CD4-positive, alpha-beta T cell treated with Interleukin-12 subunit alpha and Interleukin-12 subunit beta, for 1 hour (primary cell): ENCODE measurements around the gene TAF3.

Source experiments
- DNase-seq: peaks from one replicate; pipeline ENCODE4 v3.0.0-alpha.2; 2020

The TAF3 gene

DNA sequence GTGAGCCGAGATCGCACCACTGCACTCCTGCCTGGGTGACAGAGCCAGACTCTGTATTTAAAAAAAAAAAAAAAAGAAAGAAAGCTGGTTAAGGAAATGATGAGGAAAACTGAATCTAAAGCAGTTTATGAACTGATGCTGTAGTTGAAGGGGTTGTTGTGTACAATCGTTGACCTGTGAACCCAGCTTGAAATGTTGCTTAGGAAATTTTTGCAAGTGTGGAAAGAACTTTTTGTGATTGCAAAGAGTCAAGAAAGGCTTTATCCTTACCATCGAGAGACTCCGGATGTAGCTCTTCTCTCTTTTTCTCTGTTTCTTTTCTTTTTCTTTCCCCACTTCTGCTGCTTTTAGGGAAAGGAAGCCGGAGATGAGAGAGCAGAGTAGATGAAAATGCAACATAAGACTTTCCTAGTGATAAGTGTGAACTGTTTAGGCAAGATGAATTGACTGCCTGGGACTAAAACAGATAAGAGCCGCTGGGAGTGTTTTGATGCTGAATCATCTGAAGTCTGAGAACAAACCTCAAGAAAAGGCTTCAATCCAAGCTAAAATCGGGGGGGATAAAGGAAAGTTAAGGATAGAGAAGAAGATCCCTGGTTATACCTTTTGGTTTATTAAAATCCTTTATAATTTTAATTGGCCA is 69.0 kb downstream of the TAF3 start:
- no peak for DNase-seq

DNA sequence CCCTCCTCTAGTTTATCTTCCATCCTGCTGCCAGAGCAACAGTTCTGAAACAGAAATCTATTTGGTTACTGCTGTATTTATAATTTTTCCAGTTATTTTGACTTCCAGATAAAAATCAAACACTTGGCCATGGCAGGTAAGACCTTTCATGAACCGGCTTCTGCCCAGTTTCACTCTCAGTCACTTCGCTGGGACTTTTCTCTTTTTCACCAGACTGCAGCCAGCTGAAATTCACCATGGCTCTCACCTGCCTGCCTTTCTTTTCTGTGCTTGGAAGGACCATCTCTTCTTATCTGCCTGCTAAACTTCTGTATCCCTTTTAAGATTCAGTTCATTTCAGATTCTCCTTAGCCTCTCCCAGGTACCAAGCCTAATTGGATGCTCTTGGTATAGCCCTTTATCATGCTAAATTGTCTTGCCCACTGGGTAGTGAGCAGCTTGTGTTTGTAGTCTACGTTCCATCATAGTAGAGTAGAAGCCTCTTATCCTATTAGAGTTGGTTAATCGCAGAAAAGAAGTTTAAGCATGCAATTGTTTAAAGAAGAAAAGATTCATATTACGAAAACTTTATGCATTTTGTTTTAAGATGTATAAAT is 71.7 kb downstream of the TAF3 start:
- no peak for DNase-seq

DNA sequence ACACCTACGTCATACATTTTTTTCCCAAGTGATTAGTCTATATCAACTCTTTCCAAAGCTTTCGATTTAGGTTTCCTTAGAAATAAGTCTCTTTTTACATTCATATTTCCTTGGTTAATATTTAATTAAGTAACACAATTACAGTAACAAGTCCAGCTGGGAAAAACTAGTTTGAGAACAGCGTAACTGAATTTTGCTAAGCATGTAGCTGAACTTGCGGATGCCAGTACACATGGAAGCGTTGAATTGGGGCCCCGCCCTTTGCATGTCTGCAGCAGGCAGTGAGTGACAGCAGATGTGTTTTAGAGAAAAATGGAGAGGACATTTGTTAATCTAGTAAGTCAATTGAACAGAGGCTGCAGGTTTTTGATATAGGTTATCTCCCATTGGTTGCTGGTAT is 72.5 kb downstream of the TAF3 start:
- DNase-seq: no peak

DNA sequence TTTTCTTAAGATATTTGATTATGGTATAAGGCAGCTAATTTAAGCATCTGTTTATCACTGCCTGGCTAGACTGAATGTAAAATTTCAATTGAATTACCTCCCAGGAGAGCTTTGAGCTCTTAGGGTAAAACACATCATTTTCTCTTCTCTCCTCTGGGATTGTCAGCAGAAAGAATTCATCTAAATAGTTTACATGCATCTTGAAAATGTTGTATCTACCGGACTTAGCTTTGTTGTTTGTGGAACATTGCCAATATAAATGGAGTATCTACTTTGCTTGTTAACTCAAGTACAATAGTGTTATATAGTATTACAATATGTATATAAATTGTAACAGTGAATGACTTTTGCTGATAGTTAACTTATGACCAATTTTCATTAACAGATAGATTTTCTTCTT is 73.3 kb downstream of the TAF3 start:
- DNase-seq: no peak

DNA sequence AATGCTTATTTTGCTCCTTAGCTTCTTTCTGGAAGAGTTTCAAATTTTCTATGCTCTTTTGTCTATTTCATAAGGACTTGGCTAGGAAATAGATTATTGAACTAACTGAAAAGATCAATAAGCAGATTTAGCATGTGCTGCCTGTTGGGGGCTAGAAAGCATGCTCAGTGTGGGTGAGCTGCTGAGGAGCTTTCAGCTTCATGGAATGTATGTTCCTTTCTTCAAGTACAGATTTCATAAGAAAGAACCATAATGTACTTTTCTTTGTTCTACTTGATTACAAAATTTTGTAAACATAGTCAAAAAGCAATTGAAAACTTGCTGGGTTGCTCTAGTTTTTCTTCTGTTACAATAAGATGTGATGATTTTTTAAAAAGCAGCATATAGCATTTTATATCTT is 73.8 kb downstream of the TAF3 start:
- DNase-seq: no peak

DNA sequence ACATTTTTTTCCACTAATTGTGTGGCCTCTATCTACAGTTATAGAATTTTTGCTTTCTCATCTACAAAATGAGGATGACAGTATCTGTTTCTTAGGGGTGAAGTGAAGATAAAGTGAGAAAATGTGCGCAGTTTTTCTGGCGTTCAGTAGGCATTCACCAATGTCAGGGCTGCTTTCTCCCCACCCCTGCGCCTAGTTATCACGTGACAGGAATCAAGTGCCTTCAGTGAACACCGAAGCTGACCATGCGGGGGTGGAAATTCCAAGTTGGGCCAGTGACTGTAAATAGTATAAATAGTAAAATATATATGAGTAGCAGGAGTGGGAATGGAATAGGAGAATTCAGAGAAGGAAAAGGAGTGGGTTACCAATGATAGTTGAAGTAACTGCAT is 77.4 kb downstream of the TAF3 start:
- no peak for DNase-seq

DNA sequence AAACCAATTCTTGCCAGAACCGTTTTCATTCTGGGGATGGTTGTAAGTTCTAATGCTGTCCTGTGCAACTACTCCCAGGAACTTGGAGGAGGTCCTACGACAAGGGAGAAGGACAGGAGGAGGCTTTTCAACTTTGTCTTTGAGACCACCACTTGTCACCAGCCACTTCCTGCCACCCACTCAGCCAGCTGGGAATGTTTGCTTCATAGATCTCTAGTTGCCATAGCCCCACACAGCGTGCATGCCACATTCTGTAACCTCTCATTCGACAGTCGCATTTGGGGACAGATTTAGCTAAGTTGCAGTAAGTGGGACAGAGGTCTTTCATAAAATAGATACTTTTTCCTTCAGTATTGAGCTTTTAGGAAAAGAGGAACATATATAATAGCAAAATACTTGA is 78.0 kb downstream of the TAF3 start:
- DNase-seq: no peak

DNA sequence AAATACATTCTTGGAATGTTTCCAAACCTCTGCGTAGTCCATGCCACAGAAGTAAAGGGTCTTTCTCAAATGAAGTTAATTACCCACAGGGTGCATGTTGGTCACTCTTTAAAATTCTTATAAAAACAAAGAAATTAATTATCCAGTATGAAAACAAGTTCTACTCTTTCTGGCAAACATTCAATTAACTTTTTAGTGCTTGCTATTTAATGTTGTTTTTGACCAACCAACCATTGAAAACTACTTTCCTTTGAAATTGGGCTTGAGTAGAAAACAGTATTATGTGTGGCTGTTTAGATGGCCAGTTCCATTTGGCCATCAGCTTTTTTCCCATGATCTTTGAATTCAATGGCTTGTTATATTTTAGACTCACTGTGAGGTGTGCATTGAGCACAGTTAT is 83.0 kb downstream of the TAF3 start:
- DNase-seq: no peak

DNA sequence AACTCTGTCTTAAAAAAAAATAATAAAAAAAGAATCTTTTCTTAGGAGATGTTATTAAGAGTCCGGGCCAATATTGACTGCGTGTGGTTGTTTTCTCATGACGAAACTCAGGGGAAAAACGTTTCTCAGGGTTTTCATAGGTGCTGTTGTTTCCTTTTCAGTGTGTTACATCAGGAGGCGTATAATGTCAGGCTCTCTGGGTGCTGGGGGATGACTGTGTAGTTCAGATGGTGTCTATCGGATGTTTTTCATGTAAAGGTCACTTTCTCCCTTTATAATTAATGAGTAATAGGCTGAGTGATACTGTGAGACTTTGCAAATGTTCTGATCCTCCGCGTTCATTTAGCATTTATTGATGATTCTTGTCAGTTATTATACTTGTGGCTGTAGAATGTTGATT is 84.1 kb downstream of the TAF3 start:
- no peak for DNase-seq

DNA sequence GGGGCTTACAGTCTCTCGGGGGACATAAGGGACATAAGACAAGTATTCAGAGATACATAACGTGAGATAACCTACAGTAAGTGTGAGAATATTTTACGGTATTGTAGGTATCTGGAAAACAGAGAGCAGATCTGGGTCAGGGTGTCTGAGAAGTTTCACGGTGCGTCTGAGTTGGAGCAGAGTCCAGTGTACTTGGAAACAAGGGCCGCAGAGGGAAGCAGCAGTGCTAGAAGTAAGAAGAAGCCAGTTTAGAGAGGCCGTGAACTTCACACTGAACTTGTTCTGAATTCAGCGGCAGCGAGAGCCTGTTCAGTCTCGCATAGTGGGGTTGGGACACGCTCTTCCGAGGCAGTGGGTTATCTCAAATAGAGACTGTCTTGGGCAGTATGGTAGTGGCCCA is 85.5 kb downstream of the TAF3 start:
- DNase-seq: no peak

DNA sequence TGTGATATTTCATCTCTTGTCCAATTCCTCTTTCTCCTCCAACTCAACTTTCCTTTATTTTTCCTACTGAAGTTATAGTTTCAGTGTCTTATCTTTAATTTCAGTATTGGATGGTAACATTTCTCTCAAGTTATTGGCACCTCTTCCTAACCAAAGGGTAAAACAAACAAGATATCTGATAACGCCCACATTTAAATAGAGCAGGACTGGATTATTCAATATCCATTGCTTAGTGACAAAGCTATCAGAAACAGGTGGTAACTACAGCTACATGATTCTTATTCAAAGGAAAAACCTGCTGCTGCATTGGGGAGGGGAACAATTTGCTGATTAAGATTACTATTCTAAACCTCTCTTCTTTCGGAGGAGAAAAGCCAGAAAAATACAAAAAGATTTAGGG is 87.8 kb downstream of the TAF3 start:
- no peak for DNase-seq

DNA sequence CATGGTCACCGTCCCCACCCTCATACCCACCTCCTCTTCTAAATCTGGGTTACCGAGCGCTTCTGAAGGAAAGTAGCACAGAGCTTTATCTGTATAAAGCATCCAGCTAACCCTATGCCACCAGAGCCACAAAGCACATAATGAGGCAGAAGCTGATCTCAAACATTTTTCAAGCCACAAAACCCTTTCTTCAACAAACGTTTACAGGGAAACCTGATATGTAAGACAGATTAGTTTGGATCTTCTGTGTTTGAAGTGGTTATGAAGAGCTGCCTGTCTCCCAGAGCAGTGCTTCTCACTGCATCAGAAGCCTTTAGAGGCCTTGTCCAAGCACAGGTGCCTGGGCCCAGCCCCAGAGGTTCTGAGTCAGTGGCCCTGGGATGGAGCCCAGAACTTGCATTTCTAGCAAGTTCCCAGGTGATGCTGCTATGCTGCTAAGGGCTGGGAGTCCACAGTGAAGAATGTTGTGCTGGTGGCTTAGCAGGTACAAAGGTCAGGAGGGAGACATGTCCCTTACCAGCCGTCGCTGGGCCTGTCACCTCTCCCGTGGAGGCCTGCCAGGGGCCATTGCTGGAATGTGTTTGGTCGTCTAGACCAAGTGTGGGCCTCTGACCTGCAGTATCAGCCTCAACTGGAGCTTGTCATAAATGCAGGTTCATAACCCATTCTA is 90.4 kb downstream of the TAF3 start:
- no peak for DNase-seq

DNA sequence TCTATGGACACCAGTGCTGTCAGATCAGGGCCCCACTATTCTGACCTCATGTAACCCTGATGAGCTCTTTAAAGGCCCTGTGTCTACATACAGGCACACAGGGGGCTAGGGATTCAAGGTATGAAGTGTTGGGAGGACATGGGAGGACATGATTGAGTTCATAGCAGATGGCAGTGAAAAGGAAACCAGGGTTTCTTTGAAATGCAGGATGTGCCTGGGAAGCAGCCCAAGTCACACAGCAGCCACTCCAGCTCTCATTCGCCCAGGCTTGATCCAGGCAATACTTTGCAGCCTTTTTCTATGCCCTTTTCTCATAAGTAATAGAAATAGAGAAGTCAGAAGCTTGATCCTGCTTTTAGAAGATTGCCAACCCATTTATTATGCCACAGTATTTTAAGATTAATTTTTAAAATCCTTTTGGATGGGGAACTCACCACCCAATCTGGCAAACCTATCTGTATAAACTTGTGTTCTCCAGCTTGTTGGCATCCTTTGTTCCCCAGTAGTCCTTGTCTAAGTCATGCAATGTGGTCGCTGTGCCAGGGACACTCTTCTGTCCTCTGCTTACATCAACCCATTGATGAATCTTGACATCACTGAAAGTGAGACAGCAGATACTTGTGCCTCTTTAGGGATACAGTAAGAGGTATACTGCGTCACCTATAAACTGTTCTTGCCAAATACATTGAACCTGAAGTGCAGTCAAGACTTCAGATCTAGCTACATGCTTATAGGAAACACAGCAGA is 95.0 kb downstream of the TAF3 start:
- DNase-seq: no peak

DNA sequence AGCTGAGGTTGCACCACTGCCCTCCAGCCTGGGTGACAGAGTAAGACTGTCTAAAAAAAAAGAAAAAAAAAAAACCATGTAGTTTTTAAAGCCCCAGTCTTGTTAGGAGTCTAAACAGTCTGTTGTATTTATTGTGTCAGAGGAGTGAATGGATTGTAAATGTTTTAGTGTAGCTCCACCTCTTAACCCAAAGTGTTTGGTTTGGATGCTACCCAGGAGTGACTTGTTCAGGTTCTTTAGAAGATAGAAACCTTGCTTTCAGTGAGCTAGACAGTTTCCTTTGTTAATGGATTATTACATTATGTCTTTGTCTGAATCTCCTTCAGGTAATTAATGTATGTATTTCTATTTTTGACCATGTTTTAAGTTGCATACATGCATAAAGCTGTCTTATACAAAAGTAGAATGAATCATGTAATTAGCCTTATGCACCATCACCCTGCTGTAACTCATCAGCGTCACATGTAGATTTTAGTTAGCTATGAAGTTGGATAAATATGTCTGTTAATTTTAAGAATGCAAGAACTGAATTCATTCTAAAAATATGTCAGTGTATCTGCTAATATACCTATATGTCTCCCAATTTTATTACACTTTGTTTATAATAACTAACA is 97.7 kb downstream of the TAF3 start:
- DNase-seq: no peak

DNA sequence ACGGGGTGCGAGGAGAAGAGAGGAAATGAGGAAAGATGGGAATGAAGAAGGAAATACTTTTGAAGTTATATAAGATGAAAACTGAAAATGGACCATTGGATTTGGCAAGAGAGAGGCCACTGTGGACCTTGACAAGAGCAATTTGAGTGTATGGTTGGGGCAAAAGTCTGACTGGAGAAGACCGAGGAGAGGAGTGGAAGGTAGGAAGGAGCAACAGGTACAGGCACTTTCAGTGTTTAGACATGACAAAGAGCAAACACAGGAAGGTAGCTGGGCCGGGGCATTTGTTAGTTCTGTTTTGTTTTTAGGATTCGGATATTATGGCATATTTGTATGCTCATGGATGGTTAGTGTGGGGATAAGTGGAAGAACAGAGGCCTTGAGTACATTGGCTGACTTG is 99.4 kb downstream of the TAF3 start:
- no peak for DNase-seq

DNA sequence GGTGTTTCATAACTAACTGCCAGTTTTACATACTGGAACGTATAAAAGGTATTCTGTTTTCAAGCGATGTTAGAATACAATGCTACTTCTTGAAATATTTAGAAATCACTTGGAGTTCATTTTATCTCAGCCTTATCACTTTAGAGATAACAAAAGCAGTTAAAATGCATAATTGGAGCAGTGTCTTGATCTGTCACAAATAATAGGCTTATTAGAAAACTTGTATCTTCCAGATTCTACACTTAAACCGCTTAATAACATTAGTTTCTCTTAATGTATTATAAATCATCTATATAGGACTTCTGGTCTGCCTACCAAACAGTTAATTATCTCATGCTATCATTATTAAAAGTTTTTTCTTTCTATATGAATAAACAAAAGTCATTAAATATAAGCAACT is 104.4 kb downstream of the TAF3 start:
- no peak for DNase-seq

DNA sequence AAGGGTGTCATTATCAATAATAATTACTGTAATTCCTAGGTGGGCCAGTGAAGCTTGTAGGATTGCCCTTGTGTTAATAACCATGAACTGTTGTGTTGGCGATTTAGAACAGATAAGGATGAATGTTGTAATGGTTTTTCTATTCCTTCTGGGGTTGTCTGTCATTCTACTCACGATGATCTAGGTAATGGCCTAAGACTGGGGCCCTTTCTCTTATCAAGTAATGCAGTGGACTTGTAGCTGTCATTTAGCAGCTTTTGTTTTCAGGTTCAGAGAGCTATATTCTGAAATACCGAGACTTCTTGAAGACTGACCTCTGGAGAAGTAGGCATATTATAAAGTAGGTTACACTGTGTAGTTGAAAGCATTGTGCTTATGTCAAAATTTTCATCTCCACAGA is 110.2 kb downstream of the TAF3 start:
- no peak for DNase-seq

DNA sequence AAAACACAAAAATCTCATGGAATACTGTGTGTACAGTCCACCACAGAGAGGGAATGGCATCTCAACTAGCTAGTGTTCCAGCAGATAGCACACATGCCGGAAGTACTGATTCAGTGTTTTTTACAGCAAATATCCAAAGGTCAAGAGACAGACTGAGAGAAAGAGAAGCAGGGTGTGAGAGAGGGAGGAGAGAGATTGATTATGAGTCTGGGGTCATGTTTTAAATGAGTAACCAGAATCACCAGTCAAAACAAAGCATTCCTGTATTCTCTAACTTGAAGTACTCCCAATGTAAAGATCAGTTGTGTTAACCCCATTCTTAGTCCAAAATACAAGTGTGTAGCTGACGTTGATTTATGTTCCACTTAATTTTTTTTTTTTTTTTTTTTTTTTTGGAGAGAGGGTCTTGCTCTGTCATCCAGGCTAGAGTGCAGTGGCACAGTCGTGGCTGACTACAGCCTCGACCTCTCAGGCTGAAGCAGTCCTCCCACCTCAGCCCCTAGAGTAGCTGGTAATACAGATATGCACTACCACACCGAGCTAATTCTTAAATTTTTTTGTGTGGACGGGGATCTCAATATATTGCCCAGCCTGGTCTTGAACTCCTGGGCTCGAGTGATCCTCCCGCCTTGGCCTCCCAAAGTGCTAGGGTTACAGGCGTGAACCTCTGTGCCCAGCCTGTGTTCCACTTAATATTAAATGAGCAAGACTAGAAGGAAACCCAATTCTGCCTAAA is 114.2 kb downstream of the TAF3 start:
- DNase-seq: no peak

DNA sequence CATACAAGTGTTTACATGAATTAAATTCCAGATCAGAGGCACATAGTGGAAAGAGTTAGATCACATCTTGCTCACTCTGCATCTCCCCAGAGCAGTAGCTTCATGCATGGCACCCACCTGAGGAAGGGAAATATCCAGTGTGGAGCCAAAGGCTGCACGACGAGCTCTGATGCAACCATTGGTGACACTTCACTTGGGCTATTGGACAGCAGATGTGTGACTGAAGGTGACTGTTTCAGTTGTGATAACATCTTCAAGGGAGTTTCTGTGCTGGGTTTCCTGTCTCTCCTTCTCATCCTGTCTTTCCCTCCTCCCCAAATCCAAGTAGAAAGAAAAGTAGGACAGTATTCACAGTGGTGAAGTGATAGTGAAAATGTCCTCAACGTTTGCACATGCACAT is 115.0 kb downstream of the TAF3 start:
- no peak for DNase-seq

DNA sequence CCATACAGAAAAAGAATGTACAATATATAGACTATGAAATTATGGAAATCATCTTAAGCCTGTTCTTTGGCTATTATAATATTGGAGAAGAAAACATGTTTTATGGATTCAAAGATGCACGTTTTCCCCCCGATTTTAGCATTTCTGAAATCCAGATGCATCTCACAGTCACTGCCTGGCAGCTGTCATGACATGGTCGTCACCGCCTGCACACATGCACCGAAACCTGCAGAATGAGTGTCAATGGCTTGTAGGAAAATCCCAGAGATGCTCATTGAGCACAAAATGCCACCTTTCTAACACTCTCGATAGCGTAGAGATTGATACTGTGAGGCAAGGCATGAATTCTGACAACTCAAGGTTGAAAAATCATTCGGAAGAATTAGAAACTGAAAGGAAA is 115.5 kb downstream of the TAF3 start:
- DNase-seq: no peak

DNA sequence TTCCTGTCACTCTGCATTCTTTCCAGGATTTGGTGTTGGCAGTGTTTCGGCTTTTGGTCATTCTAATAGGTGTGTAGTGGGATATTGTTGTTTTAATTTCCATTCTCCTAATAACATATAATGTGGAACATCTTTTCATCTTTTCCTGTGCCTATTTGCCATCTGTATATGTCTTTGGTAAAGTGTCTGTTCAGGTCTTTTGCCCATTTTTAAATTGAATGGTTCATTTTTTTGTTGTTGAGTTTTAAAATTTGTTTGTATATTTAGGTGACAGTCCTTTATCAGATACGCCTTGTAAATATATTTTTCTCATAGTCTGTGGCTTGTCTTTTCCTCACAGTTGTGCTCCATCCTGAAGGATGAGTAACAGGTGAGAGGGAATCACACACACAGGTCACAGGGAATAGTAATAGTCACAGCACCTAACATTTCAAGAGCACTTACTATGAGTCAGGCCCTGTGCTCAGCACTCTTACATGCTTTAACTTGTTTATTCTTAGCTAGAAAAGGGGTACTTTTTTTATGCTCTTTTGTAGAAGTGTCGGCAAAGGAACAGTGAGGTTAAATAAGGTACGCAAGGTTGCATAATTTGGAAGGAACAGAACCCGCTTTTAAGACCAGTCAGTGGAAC is 119.1 kb downstream of the TAF3 start:
- no peak for DNase-seq

DNA sequence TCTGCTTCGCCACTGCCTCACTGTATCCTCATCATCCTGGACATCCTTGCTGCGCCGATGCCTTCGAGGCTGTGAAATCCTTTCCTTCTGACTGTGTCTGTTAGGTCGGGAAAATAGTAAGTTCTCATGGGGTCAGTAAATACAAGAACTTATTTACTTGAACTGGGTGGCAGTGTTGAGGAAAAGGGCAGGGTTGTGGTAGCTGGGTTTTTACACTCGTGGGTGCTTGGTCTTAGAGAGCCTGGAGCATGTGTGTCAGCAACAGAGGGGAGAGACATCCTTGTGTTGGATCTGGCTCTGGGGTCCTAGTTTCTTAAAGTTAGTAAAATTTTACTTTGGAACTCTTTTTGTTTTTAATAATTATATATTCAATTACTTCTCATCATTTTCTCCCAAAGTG is 123.3 kb downstream of the TAF3 start:
- DNase-seq: no peak
